COLO829 (cell line): Measurements from ENCODE around the gene PIGS.
"Not testable (repeated sequence)": the region's sequence is repeated elsewhere in the genome, so short reads cannot be mapped to it uniquely, and the experiment has no call there.

ENCODE experiments used
- DNase-seq: peaks from one replicate; pipeline ENCODE4 v3.0.0; 2012; ENCODE audit warnings: low spot score

The PIGS gene

DNA sequence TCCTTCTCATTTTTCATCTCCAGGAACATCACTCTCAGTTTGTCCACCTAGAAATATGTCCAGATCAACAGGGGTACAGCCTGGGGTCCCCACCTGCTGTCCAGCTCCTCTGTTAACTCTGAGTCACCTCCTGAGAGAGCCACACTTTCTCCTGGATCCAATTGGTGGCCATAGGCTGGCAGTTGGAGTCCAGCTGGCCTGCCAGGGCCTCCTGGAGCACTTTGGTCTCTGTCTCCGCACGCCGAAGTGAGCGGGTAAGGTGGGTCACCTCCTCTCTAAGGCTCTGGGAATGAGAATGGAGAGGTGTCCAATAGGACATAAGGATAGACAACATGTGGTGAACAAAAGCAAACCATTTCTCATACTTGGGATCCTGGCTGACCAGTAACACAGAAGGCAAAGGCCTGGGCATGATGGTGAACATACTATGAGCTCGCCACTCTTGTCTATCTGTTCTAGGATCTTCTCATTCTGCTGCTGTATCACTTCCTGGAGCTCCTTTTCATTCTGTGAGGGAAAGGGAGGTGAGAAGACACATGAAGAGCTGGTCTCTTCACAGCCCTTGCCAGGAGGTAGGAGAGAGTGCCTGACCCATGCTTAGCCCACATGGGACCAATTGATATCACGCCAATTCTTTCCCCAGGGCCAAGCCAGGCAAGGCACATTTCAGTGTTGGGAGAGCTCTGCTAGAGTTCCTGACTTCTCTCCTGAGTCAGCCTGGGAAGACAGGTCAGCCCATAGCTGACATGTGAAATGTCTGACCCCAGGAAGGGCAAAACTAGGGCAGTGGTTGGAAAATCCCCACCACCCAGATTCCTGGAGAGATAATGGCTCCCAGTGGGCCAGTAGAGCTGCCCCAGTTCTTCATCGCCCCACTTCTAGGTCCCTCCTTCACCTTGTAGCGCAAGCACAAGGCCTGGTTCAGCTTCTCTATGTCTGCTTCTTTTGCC is 7.2 kb upstream of the PIGS start:
- DNase-seq = no peak

DNA sequence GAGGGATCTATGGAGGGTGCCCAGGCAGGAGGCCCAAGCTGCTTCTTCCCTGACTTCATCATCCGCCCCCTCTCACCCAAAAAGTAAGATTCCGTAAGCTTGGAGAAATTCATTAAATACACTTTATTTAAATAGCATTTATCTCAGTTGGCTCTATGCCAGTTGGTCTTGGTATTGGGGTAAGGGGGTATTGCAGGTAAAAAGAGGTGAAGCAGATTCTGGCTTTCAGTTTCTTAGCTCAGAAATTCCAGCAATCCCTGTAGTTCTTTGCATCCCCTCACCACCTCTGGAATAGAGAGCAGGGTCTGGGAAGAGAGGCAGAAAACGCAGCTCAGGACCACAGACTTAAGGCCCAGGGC is 6.1 kb upstream of the PIGS start:
- DNase-seq = no peak

GRCh38 chr17:28576758-28577465 is 5.6 kb upstream of the PIGS start, which contains the start of gene ALDOC:
ALDOC (minus strand) TSS chr17:28576895; CDS start chr17:28575532, 1,363 bp downstream.
- peak; percentile 99 for DNase-seq

GRCh38 chr17:28576016-28576415 is 4.7 kb upstream of the PIGS start:
- DNase-seq = not testable (repeated sequence)

GRCh38 chr17:28575126-28575795 is 3.9 kb upstream of the PIGS start:
- DNase-seq = no peak

- DNase-seq = no peak
Measured at GRCh38 chr17:28574526-28574925, 3.2 kb upstream of the PIGS start.

DNA sequence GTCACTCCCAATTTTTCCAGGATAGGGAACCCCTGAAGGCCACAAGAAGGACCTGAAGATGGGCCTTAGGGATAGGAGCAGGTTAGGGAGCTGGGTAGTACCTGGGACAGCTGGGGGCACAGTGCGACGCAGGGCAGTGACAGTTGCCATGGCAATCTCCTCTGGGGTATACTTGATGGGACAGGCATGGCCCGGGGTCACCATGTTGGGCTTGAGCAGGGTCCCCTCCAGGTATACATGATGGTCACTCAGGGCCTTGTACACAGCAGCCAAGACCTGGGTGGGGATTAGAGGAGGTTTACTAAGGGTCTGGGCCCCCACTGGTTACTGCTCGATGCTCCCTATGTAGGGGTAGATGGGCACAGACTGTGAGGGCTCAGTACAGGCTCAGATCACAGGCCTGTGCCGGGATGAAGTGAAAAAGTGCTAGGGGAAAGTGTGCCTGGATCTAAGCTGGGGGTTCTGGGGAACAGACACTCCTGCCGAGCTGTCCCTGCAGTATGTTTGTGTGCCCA is 2.7 kb upstream of the PIGS start:
- no peak for DNase-seq

DNA sequence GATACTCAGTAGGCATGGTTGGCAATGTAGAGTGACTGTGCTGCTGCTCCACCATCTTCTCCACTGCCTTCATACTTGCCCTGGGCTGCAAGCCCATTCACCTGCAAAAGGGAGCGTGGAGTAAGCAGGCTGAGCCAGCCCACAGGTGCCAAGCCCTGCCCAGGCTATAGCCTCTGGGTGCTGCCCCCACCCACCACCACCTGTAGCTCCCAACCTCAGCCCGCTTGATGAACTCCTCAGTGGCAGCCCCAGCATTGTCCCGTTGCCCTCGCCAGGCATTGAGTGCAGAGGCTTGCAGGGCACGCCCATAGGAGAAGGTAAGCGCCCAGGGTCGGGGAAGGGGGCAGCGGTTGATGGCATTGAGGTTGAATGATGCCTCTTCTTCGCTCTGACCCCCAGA is 2.2 kb upstream of the PIGS start:
- DNase-seq = no peak

DNA sequence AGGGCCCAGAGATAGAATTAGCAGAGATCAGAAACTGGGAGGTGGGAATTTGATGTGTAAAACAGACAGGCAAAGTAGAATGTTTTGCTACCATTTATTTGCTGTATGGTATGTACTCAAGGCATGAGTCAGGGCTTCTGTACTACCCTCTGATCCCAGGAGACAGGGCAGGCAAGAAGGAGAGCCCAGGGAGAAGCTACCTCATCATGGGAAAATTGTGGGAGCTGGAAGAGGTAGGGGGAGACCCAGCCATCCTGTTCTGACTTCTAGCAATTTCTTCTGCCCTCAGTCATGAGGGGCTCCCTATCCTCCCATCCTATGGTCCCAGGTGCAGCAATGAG is 1.7 kb upstream of the PIGS start:
- DNase-seq = no peak

DNA sequence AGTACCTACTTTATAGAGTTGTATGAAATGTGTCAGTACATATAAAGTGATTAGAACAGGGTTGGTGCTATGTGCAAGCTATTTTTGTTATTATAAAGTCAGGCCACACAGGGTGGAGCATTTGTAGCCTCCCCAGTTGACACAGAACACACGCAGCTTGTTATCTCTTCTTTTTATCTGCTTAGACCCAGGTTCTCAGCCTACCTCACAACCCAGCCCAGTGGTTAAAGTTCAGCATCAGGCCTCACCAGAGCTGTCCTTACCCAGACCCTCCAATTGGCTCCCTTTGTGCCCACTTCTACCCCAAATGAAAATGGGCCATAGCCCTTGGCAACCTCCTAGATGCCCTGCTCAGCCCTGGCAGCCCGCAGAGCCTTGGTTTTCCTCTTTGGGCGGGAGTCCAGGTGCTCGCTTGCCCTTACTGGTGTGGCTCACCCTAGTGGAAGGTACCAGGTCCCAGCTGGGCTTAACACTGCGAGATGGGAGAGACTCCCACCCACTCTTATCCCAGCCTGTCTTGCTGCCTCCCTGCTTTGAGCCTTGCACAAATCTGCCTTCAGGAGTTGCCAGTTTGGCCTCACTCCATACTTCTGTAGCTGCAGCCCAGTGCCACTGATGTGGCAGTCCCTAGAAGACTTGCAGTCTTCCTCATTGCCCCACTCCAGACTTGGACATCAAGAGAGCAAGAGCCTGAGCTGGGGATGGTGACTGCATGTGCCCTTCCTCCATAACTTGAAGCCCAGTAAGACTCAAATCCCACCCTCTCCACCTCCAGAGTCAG is 1.1 kb upstream of the PIGS start:
- DNase-seq = no peak

DNA sequence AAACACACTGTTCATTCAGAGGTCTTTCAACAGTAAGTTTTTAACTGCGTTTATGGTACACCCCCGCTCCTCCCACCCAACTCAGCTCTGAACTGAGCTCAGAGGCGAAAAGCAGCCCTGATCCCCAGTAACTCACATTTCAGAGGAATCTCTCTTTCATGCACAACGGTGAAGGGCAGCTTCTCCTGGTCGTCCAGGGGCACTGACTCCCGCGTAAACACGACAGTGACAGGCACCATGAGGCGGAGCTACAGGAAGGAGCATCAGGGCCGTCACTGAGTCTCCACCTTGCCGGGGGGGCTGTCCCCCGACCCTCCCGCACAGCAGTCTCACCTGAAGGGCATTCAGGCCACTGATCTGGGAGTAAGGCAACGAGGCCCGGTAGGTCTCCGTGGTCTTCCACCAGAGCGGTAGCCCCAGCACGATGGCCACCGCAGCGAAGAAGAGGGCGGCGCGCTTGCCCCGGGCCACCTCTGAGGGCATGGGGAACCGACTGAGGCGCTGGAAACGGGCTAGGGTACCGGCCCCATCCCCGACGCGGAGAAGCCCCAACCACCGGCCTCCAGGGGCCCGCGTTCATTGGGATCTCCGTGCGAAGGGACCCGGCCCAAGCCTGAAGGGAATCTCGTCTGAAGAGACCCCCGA is 486 bp downstream of the PIGS start:
- no peak for DNase-seq

DNA sequence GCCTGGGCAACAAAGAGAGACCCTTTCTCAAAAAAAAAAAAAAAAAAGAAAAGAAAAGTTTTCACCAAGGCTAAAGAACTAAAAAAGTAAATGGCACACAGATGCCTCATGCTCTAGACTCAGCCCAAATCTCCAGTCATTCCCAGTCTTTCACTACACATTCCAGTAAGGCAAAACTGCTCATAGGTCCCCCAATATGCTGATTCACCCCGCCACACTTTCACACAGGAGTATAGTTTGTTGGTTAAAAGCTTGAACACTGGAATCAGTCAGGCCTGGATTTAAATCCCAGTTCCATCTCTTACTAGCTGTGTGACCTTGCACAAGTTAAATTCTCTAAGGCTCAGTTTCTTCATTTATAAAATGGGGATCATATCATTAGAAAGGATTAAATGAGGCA is 1.9 kb downstream of the PIGS start:
- no peak for DNase-seq

DNA sequence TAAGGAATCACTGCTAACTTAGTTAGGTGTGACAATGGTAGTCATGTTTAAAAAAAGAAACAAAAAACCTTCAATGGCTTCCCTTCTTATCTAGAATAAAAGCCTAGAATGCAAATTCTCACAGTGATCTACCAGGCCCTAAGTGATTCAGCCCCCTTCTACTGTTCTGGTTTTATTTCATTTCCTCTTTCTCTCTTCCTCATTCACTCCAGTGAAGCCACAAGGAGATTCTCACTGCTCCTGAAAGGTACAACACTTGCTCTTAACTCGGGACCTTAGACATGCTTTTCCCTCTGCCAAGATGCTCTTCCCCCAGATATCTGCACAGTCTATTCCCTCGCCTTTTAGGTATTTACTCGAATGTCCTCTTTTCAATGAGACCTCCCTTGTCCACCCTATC is 3.7 kb downstream of the PIGS start:
- no peak for DNase-seq

DNA sequence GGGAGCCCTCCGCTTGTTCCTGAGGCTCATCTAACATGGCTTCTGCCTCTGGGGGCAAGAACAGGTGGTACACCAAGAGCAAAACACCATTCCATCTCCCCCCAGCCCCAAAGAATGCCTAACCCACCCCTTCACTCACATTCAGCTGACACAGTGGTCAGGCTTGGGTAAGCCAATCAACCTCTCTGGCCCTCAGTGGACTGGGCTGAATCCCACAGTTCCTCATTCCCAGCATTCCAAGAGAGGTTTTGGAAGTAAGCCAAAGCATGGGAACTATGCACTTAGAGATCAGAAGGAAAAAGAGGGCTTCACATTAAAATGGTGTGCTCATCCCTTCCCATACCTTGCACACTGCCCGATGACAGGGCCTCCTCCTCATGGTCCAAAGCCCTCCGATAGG is 7.8 kb downstream of the PIGS start:
- no peak for DNase-seq

DNA sequence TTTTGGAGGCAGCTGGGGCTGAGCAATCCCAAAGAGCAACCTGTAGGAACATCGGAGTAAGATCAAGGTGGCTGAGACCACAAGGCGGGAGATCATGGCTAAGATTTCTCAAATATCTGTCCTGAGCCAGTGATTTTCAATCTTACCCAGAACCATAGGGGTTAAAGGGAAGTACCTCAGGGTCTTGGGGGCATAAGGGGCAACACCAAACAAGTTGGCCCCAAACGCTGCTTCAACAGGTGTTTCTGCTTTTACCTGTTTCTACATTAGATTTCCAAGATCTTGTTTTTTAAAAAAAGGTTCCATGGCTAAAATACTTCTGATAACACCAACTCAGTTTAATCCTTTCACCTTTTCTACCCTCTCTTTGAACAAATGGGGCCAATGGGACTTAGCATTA is 16.3 kb downstream of the PIGS start:
- DNase-seq = no peak

DNA sequence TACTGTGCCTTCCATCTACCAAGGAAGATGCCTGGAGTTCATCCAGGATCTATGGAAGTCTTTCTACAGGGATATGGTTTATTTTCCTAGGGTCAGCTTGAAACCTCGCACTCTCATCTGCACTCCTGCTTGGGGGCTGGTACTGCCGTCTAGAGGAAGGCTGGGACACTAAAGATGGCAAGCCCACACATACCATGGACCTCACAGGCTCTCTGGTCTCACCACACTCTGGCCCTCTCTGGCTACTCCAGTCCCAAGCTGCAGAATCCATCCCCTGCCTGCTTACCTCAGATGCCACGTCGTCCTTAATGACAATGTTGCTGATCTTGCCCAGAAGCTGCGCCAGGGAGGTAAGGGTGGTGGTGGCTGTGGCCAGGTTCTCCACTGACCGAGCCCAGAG is 16.8 kb downstream of the PIGS start:
- no peak for DNase-seq

- no peak for DNase-seq
Measured at GRCh38 chr17:28553000-28553505, 18.3 kb downstream of the PIGS start.

GRCh38 chr17:28552176-28552999 is 18.9 kb downstream of the PIGS start, which contains the start of gene UNC119:
UNC119 (minus strand) TSS chr17:28552624; CDS start chr17:28552557, 67 bp downstream.
- peak; percentile 77 for DNase-seq

GRCh38 chr17:28551421-28552175 is 19.7 kb downstream of the PIGS start:
- peak; percentile 34 for DNase-seq
